GM12864 (cell line): ENCODE measurements around the gene TCAIM.
"Not testable (repeated sequence)": the region's sequence is repeated elsewhere in the genome, so short reads cannot be mapped to it uniquely, and the experiment has no call there.

Experiments used
- DNase-seq: peaks from one replicate; pipeline ENCODE4 v3.0.0-alpha.2; 2011; ENCODE audit warnings: low read depth
- H3K4me3 ChIP-seq: 2 replicates; pipeline ENCODE4 v1.5.1; 2011; ENCODE audit warnings: mild to moderate bottlenecking, low read depth, low read length, control low read depth
- TF ChIP-seq, protein P1 (sequence below): IDR thresholded peaks from 2 replicates; pipeline ENCODE4 v1.5.1; 2011; ENCODE audit warnings: low read depth, mild to moderate bottlenecking, moderate library complexity, low read length, control low read depth, inconsistent platforms; ENCODE audit errors: missing control alignments

Gene TCAIM

DNA sequence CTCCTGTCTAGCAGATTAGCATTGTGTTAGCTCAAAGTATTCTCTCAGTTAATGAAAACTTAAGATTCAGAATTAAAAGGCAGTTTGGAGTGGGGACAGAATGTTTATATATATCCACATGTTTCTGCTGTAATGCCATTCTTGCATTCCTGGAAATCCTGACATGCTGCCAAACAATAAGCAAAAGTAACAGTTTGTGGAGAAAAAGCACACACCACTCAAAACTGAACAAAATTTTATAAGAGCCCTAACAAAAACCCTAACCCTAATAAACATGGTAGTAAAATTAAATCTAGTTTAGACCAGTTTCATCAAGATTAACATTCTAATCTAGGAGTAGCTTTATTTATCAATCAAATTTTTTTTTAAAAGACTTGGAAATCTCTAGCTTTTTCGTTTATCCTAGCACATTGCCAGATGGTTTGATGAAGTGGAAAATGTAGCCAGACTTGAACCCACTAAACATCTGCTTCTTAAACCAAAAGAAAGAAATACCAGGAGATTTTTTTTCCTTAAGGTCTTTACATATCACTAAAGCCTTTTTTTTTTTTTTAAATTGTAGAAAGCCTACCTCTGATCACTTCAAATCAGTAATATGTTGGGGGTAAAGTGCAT lies 3.7 kb downstream of the TCAIM start:
- no peak for DNase-seq
- no peak overlapping the region for H3K4me3 ChIP-seq
- TF ChIP-seq, protein P1, sequence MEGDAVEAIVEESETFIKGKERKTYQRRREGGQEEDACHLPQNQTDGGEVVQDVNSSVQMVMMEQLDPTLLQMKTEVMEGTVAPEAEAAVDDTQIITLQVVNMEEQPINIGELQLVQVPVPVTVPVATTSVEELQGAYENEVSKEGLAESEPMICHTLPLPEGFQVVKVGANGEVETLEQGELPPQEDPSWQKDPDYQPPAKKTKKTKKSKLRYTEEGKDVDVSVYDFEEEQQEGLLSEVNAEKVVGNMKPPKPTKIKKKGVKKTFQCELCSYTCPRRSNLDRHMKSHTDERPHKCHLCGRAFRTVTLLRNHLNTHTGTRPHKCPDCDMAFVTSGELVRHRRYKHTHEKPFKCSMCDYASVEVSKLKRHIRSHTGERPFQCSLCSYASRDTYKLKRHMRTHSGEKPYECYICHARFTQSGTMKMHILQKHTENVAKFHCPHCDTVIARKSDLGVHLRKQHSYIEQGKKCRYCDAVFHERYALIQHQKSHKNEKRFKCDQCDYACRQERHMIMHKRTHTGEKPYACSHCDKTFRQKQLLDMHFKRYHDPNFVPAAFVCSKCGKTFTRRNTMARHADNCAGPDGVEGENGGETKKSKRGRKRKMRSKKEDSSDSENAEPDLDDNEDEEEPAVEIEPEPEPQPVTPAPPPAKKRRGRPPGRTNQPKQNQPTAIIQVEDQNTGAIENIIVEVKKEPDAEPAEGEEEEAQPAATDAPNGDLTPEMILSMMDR = no peak

DNA sequence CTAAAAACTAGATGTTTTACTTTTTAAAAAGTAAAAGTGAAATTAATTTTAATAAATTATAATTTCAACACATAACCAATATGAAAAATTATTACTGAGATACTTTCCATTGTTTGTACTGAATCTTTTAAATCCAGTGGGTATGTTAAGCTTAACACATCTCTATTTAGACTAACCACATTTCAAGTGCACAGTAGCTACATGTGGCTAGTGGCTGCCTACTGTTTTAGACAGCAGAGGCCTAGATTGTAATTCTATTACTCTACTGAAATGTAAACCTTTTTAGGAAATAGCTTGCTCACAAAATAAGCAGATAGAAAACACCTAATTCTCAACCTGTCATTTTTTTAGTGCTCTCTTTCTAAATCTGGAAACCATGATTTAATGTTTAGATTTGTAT lies 4.9 kb downstream of the TCAIM start:
- no peak for DNase-seq
- no peak overlapping the region for H3K4me3 ChIP-seq
- TF ChIP-seq, protein P1 = no peak

DNA sequence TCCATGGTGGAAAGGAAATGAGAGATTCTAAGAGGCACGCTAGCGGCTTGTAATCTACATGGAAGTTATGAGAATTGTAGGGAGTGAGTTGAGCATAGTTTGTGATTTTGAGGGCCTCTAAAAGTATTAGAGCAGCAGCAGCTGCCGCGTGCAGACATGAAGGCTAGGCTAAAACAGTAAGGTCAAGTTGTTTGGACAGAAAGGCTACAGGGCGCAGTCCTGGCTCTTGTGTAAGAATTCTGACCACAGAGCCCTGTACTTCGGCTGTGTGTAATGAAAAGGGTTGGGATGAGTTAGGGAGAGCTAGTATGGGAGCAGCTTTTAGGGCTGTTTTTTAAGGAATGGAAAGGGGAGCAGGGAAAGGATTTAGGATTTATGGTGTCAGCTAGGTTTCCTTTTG lies 8.0 kb downstream of the TCAIM start:
- not testable (repeated sequence) for DNase-seq, H3K4me3 ChIP-seq

DNA sequence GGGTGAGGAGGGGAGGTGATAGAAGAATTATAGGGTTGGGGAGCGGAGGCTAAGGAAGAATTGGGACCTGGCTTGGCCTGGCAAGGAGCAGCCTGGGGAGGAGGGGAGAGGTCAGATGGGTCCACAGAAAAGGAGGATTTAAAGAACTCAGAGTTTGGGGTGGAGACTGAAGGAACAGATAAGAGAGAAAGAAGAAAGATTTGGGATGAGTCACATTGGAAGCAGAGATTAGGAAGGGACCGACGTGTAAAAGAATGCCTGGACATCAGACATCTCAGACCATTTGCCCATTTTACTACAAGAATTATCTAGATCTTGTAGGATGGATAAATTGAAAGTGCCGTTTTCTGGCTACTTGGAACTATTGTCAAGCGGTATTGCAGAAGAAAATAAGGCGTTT lies 10.4 kb downstream of the TCAIM start:
- H3K4me3 ChIP-seq = no peak overlapping the region
- no peak for DNase-seq
- TF ChIP-seq, protein P1 = no peak

DNA sequence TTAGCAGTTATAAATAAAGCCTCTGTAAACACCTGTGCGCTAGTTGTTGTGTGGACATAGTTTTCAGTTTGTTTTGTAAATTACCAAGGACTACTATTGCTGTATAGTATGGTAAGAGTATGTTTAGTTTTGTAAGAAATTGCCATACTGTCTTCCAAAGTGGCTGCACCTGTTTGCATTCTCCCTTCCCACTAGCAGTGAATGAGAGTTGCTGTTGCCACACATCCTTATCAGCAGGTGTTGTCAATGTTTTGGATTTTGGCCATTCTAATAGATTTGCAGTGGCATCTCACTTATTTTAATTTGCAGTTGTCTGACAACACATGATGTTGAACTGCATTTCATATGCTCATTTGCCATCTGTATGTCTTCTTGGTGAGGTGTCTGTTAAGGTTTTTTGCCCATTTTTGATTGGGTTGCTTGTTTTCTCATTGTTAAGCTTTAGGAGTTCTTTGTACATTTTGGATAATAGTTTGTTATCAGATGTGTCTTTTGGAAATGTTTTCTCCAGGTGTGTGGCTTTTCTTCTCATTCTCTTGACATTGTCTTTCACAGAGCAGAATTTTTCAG lies 14.9 kb downstream of the TCAIM start:
- TF ChIP-seq, protein P1 = no peak
- DNase-seq = no peak
- H3K4me3 ChIP-seq = no peak overlapping the region

DNA sequence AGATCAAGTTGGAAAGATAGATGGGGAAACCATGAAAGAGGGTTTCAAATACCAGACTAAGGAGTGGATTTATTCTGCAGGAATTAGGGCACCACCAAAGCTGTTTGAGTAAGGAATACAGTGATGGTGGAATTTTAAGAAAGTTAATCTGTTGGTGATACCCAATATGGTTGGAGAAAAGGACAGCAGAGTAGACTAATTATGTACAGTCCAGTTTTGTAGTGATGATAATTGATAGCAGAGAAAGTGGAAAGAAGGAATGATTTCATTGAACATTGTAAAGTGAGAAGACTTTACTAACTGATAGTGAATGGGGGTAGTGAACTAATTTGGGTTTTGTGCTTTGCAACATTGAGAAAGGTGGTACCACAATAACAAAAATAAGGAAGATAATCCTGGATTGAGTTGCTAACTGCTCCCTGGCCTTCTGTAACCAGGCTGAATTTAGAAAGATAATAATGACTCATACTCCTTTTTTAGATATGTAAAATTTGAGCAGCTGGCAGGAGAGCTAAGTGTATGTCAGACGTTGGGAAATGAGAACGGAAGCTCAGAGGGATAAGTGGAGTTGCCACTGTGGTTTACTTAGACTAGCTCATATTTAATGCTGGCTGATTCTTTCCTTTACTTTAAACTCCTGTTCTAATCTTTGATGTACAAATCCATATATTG lies 16.9 kb downstream of the TCAIM start:
- no peak overlapping the region for H3K4me3 ChIP-seq
- DNase-seq = no peak
- TF ChIP-seq, protein P1 = no peak

DNA sequence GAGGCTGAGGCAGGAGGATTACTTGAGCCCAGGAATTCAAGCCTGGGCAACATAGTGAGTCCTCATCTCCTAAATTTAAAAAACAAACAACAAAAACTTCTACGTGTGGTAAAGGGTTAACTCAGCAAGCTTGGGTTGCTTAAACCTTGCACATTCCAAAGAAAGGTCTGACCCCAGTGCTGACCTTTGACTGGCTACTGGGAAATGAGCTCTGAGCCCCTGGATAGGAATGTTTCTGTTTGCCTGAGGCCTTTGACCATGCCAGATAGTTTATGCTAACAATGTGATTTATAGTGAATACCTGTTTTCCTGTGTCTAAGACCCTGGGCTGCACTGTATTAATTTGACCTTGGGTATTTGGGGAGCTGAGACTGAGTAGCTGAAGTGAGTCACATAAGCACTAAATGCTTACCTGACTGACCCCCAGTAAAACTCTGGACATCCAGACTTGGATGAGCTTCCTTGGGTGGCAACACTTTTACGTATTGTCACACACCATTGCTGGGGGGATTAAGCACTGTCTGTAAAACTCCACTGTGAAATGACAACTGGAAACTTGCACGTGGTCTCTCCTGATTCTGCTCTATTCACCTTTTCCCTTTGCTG lies 20.7 kb downstream of the TCAIM start:
- H3K4me3 ChIP-seq = no peak overlapping the region
- no peak for DNase-seq
- TF ChIP-seq, protein P1 = no peak
